ENCODE data around the gene JARID2.
"Not testable (repeated sequence)": the region's sequence is repeated elsewhere in the genome, so short reads cannot be mapped to it uniquely, and the experiment has no call there.

JARID2 gene

DNA sequence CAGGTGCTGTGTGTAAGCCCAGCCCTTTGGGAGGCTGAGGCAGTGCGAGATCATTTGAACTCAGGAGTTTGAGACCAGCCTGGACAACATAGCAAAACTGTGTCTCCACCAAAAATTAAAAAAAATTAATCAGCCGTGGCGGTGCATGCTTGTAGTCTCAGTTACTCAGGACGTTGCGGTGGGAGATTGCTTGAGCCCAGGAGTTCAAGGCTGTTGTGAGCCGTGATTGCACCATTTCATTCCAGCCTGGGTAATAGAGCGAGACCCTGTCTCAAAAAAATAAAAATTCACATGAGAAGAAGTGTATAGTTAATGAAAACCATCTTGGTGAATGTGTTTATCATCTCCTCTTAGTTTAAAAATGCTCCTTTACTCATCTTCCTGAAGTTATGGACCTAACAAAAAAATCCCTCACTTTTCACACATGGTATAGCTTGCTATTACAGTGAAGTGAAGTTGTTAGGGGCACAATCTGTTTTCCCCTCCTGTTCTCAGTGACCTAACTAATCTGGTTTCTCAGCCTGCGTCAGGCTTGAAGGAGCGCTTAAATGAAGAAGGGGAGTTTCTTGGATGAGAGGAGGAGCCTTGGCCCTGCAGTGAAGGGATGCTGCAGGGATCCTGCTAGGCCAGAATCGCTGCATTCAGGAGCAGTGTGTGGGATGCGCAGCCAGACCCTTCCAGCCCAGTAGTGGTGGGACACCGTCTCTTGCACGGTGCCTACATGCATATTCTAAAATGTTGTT, 45.3 kb downstream of the JARID2 start:
- no peak for DNase-seq

- DNase-seq = no peak
Measured at GRCh38 chr6:15292721-15293302, 46.9 kb downstream of the JARID2 start.

DNA sequence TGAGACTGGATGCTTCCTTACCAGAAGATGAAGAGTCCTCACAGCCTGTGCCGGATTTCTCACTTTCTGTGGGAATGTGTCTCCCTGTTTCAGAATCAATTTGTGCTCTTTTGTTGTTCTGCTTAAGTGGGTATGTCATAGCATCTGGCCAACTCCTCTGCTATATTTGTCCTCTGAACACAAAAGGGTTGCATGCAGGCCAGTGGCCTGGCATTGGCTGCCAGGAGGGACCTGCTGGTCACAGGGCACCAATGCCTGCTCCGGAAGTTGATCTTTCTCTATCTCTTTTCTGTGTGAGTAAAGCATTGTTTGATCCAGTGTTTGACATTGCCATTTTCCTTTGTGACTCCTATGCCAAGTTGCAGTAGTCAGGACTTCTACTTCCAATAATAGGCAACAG, 47.8 kb downstream of the JARID2 start:
- no peak for DNase-seq

- no peak for DNase-seq
Measured at GRCh38 chr6:15294504-15294903, 48.6 kb downstream of the JARID2 start.

DNA sequence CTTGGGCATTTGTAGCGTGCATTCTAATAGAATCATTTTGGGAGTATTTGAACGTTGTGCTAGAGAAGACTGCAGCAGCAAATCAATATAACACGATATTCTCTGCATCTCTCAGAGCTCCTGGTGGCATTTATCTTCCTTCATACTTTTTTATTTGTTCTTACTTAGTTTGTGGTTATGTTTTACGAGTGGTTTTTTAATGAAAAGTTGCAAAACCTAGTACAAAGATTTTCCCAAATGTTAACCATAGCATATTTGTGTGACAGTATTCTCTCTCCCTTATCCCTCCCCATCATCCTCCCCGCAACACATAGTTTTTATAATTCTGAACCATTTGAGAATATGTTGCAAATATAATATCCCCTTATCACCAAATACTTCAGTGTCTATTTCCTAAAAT, 50.4 kb downstream of the JARID2 start:
- DNase-seq = no peak

- no peak for DNase-seq
Measured at GRCh38 chr6:15296735-15297134, 50.9 kb downstream of the JARID2 start.

- not testable (repeated sequence) for DNase-seq
Measured at GRCh38 chr6:15297167-15297566, 51.3 kb downstream of the JARID2 start.

- no peak for DNase-seq
Measured at GRCh38 chr6:15297895-15298590, 52.2 kb downstream of the JARID2 start.

- no peak for DNase-seq
Measured at GRCh38 chr6:15299430-15300131, 53.7 kb downstream of the JARID2 start.

- no peak for DNase-seq
Measured at GRCh38 chr6:15301179-15302006, 55.5 kb downstream of the JARID2 start.

DNA sequence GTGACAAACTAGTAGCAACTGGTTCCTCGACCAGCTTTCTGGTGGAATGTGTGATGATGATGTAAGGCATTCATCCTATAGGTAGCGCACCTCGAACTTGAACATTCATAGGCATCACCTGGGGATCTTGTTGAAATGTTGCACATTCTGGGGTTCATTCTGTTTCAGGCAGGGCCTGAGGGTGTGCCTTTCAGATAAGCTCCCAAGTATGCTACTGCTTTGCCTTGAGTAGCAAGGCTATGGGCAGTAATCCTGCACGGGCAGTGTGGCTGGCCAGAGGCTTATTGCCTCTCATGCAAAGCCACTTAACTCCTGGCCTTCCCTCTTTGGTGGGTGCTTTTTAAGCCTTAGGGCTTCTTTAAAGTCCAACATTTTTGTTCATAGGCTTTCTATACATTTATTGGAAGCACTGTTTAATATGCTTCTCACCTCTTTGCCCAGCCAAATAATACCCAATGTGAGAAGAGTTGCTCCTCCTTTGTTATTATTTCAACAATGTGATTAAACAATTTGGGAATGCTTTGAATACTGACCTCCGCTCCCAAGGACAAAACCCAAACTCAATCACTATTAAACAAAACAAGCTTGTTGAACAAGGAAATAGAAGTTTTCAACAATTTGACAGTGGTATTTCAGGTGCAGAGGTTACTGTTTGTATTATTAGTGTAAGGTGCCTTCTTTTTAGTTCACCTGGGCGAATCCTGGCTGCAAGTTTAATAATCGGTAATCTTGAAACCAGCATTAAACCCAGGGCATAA, 57.5 kb downstream of the JARID2 start:
- no peak for DNase-seq

- DNase-seq = no peak
Measured at GRCh38 chr6:15303920-15304291, 58.0 kb downstream of the JARID2 start.

DNA sequence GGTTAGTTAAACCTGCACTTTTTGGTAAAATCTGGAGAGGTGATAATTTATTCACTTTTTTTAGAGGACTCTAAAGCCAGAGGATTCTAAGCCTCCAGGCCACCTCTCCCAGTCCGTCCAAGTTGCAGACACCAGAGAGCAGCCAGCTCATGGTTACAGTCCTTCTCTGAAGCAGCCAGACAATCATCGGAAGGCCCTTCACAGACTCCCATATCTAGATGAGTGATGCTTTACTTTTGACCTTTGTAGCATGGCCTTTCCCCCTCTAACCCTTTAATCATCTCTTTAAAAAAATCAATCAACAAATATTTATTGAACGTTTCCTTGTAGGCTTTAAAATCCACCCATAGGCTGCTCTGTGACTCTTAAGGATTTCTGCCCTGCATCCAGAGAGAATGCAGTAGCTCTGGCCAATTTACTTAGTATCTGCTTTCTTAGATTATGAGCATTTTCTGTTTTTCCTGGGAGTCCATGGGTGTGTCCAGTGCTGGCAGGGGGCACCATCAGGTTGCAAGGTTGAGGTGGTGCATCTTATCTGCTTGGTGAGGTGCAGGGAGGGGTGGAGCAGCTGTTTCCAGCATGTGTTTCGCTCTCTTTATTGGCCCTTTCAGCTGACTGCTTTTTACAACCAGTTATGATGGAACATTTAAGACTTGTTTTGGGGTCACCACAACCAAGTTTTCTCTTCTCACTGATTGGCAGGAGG, 58.6 kb downstream of the JARID2 start:
- no peak for DNase-seq

DNA sequence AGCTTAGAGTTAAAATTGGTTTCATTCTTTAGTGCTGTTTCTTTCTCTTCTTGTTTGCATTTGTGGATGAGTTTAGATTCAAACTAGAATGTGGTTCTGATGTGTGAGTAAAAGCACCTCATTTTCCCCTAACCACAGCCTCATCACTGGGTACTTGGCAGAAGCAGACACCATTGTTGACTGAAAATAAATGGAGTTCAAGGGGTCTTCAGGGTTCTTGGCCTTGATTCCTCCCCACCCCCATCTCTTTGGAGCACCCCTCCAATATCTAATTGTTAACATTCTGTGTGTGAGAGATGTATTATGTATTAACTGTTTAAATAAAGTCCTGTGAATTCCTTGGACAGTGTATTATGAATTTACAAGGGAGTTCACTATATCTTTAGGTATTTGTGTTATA, 59.6 kb downstream of the JARID2 start:
- DNase-seq = no peak

- no peak for DNase-seq
Measured at GRCh38 chr6:15305909-15306308, 60.0 kb downstream of the JARID2 start.

- no peak for DNase-seq
Measured at GRCh38 chr6:15308435-15309213, 62.8 kb downstream of the JARID2 start.

DNA sequence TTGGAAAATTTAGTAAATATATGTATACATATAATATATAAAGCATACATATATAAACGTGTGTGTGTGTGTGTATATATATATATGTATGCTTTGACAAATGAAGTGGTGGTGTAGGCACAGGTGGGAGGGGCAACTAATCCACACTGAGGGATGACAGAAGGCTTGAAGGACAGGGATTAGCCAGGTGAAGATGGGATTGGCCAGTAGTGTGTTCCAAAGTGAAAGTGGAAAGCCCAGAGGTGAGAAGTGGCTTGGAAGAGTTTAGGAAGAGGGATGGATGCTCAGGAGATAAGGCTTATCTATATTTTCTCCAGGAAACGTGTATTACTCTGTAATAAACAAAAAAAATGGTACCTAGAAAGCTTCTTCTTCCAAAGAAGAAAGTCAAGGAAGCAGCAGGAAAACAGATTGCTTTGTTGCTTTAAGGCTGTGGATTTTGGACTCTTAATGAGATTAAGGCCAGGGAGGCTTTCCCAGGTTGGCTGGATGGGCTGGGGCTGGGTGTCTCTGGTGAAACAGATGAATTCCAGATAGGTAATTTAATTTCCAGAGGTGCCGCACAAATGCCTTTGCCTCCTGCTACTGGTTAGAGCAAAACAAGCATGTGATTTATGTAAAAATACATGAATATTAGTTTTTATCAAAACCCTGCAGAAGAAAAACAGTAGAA, 63.9 kb downstream of the JARID2 start:
- no peak for DNase-seq

- DNase-seq = no peak
Measured at GRCh38 chr6:15310680-15311079, 64.8 kb downstream of the JARID2 start.

DNA sequence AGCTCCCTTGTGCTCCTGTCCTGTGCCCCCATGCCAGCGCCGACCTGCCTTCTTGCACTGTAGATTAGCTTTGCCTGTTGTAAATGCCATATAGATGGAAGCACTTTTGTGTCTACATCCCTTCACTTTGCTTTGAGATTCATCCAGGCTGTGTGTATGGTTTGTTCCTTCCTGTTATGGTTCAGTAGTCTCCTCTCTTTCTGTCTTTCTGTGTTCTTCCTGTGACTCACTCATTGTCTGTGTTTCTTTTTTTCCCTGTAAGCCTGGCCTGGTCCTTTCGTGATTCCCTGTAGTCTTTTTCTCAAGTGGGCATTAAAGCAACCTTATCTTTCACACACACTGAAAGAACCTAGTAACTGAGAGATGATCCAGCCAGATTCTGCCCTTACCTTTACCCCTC, 66.6 kb downstream of the JARID2 start:
- peak in 1 of 6 experiments; percentile 13 for DNase-seq

- DNase-seq = no peak
Measured at GRCh38 chr6:15313367-15313766, 67.5 kb downstream of the JARID2 start.
